Endodermal cell (in vitro differentiated cells): ENCODE results near the gene ENGASE. TPM values are rescaled to one million over a fixed set of nuclear protein-coding genes. Genes with fewer than 3 reads are reported as not detected.

Source experiments
- DNase-seq: peaks from one replicate; pipeline ENCODE4 v3.0.0-alpha.2; 2017
- H3K27ac ChIP-seq: 2 replicates; pipeline ENCODE4 v1.5.1; 2013; ENCODE audit warnings: mild to moderate bottlenecking, low read depth, low read length, moderate library complexity
- H3K27me3 ChIP-seq: 2 replicates; pipeline ENCODE4 v1.6.1; 2013; ENCODE audit warnings: mild to moderate bottlenecking, low read length, moderate library complexity; ENCODE audit not compliant: insufficient read depth, control insufficient read depth, poor library complexity, severe bottlenecking
- H3K36me3 ChIP-seq: 2 replicates; pipeline ENCODE4 v1.7.0; 2013; ENCODE audit warnings: mild to moderate bottlenecking, low read length, moderate library complexity; ENCODE audit not compliant: control insufficient read depth, insufficient read depth
- H3K4me1 ChIP-seq: one replicate; pipeline ENCODE4 v1.7.0; 2013; ENCODE audit warnings: low read length; ENCODE audit not compliant: control insufficient read depth, insufficient read depth
- H3K4me3 ChIP-seq: 2 replicates; pipeline ENCODE4 v1.5.1; 2013; ENCODE audit warnings: mild to moderate bottlenecking, low read length, moderate library complexity
- H3K9ac ChIP-seq: 2 replicates; pipeline ENCODE4 v1.6.1; 2013; ENCODE audit warnings: mild to moderate bottlenecking, low read length, moderate library complexity; ENCODE audit not compliant: poor library complexity, severe bottlenecking; ENCODE audit errors: extremely low read depth
- H3K9me3 ChIP-seq: 2 replicates; pipeline ENCODE4 v1.6.1; 2013; ENCODE audit warnings: mild to moderate bottlenecking, low read length, moderate library complexity; ENCODE audit not compliant: control insufficient read depth
- H3K27ac Mint-ChIP-seq: 2 replicates; pipeline ENCODE4 v1.8.0; 2020; ENCODE audit warnings: mixed read lengths
- H3K27me3 Mint-ChIP-seq: 2 replicates; pipeline ENCODE4 v1.8.0; 2021; ENCODE audit warnings: mild to moderate bottlenecking, mixed read lengths; ENCODE audit not compliant: insufficient read depth
- H3K36me3 Mint-ChIP-seq: 2 replicates; pipeline ENCODE4 v1.8.0; 2020; ENCODE audit warnings: low read depth, mixed read lengths
- H3K4me1 Mint-ChIP-seq: 2 replicates; pipeline ENCODE4 v1.8.0; 2020; ENCODE audit warnings: mixed read lengths
- H3K4me3 Mint-ChIP-seq: 2 replicates; pipeline ENCODE4 v1.8.0; 2020; ENCODE audit warnings: mild to moderate bottlenecking, moderate library complexity, mixed read lengths
- H3K9me3 Mint-ChIP-seq: 2 replicates; pipeline ENCODE4 v1.8.0; 2020; ENCODE audit warnings: mild to moderate bottlenecking, mixed read lengths
- CTCF ChIP-seq: fragments of 200-600 bp; sonication (generic); conservative IDR thresholded peaks from 2 replicates; pipeline ENCODE4 v1.5.0; 2021; ENCODE audit warnings: antibody characterized with exemption, mild to moderate bottlenecking
- WGBS, 2 experiments: methylation state at CpG; one replicate each; pipeline versions ENCODE4 v1.1.5 to v1.1.7; 2013; ENCODE audit warnings: missing lambda C conversion rate in 2 of 2, mixed read lengths in 1 of 2; ENCODE audit not compliant: insufficient coverage in 1 of 2, insufficient read length in 1 of 2; 5-methylcytosine and 5-hydroxymethylcytosine counted together
- total RNA-seq, 2 donors: library from RNA; stranded (reverse); fragmentation: NEBNext Ultra II Directional in 1 of 2; extraction: Animal tissue kit (Norgen Biotek cat#: 25700) in 1 of 2; gene quantifications; 2 replicates in 1 of 2; 3 replicates in 1 of 2; pipeline ENCODE4 v1.2.1, GENCODE V29; 2021

Gene ENGASE
- total RNA-seq, 2 donors from 2014 or later: 40.8 to 42.0 TPM

GRCh38 chr17:79036181-79036580 lies 38.4 kb upstream of the ENGASE start:
- H3K27ac Mint-ChIP-seq: no peak overlapping the region
- Histone ChIP-seq H3K27me3 (no peaks in the 10 kb centered on the region), H3K9ac (no peak overlapping the region), H3K9me3 (no peaks in the 10 kb centered on the region), H3K27ac (no peak overlapping the region), H3K4me3 (no peak overlapping the region), H3K36me3 (no peaks in the 10 kb centered on the region), H3K4me1 (no peaks in the 10 kb centered on the region)
- no peaks in the 10 kb centered on the region for H3K36me3 Mint-ChIP-seq
- no peak overlapping the region for H3K4me3 Mint-ChIP-seq
- peaks cover 31% of the 10 kb centered on the region for H3K27me3 Mint-ChIP-seq
- DNase-seq: peak; percentile 22
- no peak for TF ChIP-seq CTCF
- no peaks in the 10 kb centered on the region for H3K4me1 Mint-ChIP-seq
- WGBS, 2 experiments: 82 to 95% methylated on average over 2 to 6 of the region's 6 CpGs
- no peaks in the 10 kb centered on the region for H3K9me3 Mint-ChIP-seq

- H3K4me1 ChIP-seq: no peaks in the 10 kb centered on the region
- no peaks in the 10 kb centered on the region for H3K27me3 ChIP-seq
- Mint-ChIP-seq H3K4me1 (no peaks in the 10 kb centered on the region), H3K4me3 (no peak overlapping the region), H3K27me3 (peaks cover 28% of the 10 kb centered on the region), H3K27ac (no peak overlapping the region), H3K9me3 (no peaks in the 10 kb centered on the region), H3K36me3 (no peaks in the 10 kb centered on the region)
- no peaks in the 10 kb centered on the region for H3K36me3 ChIP-seq
- no peak for TF ChIP-seq CTCF
- 92 to 95% methylated on average over 2 to 3 of the region's 3 CpGs for WGBS, 2 experiments
- H3K9ac ChIP-seq: no peak overlapping the region
- no peak overlapping the region for H3K27ac ChIP-seq
- peak; percentile 17 for DNase-seq
- no peak overlapping the region for H3K4me3 ChIP-seq
- H3K9me3 ChIP-seq: no peaks in the 10 kb centered on the region
These were observed 38.0 kb upstream of the ENGASE start for GRCh38 chr17:79036596-79036995.

- Mint-ChIP-seq H3K36me3 (no peaks in the 10 kb centered on the region), H3K9me3 (no peaks in the 10 kb centered on the region), H3K27me3 (peaks cover 19% of the 10 kb centered on the region), H3K27ac (no peak overlapping the region), H3K4me3 (no peak overlapping the region), H3K4me1 (no peaks in the 10 kb centered on the region)
- no peak overlapping the region for H3K27ac ChIP-seq
- no peak overlapping the region for H3K9ac ChIP-seq
- peak; percentile 35 for DNase-seq
- no peak for TF ChIP-seq CTCF
- no peaks in the 10 kb centered on the region for H3K4me1 ChIP-seq
- H3K9me3 ChIP-seq: no peaks in the 10 kb centered on the region
- 95 to 96% methylated on average over 6 to 8 of the region's 8 CpGs for WGBS, 2 experiments
- H3K4me3 ChIP-seq: no peak overlapping the region
- no peaks in the 10 kb centered on the region for H3K36me3 ChIP-seq
- H3K27me3 ChIP-seq: no peaks in the 10 kb centered on the region
These were observed 36.0 kb upstream of the ENGASE start for GRCh38 chr17:79038545-79039135.
